ENCODE results near the gene TMEM51. TPM values are rescaled to one million over a fixed set of nuclear protein-coding genes. Genes with fewer than 3 reads are reported as not detected.

TMEM51 gene
- total and polyA plus RNA-seq, 2 donors = 3.4 to 9.7 TPM

DNA sequence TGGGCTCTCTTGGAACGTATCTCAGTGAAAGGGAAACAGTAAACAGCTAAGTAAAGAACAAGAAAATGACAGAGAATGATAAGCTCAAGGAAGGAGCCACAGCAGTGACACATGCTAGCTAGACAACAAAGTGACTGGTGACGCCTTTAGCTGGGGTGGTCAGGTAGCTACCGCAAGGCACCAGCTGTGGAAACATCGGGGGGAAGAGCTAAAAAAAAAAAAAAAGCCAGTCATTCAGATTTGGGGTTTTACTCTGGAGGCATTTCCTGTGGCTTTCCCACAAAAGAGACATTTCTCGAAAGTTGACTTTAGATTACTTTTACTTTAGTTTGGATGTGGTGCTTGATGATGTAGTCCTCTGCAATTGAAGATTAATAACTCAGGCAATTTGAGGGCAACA, 95.5 kb downstream of the TMEM51 start:
- no peaks in the 10 kb centered on the region for H3K36me3 ChIP-seq (ENCODE audit: control insufficient read depth in 2 of 2, insufficient read depth in 2 of 2, low read length in 1 of 2)
- H3K9me3 ChIP-seq (ENCODE audit: control insufficient read depth in 2 of 2, insufficient read depth in 1 of 2, low read length in 1 of 2) = no peaks in the 10 kb centered on the region
- peaks cover 9 to 53% of the 10 kb centered on the region in 2 donors for H3K27me3 ChIP-seq (ENCODE audit: control insufficient read depth in 2 of 2, insufficient read depth in 1 of 2, low read length in 1 of 2)
- no peak overlapping the region for H3K27ac ChIP-seq (ENCODE audit: low read depth in 1 of 2, low read length in 1 of 2)
- no peak overlapping the region for H3K4me3 ChIP-seq (ENCODE audit: low read length in 2 of 2)
- 3% methylated on average over 5 of the region's 5 CpGs for WGBS
- DNase-seq (ENCODE audit: low read depth in 6 of 9, low spot score in 9 of 9) = peak in 6 of 9 donors; percentile 8 to 72 (median 29)
- H3K4me1 ChIP-seq (ENCODE audit: control insufficient read depth in 2 of 2, insufficient read depth in 2 of 2, low read length in 2 of 2) = peaks cover 2 to 9% of the 10 kb centered on the region in 2 donors

DNA sequence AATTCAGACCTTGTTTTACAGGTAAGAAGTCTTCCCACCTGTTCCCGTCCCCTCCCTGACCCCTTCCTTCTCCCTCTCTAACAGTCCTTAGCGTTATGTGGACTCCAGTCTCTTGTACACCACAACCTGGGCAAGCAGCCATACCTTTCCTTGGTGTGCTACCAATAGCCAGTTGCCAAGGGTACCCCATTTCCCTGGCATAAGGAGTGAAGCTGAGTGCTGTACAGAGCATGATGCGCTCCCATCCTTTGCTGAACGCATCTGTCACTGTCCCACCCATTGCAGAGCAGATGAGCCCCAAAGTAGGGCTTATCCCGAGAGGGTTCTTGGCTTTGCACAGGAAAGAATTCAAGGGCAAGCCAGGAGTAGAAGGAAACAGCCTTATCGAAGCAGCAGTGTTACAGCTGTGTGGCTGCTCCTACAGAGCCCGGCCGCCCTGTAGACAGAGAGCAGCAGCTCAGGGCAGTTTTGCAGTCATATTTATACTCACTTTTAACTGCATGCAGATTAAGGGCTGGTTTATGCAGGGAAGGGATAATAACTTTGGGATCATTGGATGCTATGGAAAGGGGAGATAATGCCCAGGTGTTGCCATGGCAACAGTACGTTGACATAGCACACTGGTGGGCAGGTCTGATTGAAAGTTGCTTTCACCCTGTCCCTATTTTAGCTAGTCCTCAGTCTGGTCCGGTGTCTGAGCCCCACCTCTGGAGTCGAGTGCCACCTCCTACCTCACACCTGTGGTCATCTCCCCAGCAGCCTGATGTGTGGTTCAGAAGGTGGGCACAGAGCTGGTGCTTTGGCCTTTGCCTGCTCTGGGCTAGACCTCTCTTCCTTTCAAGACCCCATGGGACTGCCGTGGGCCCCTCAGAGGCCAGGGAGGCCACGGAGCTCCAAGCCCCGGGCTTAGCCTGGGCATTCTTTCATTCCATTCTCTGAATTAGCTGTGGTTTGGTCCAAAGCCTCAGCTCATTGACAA, 98.6 kb downstream of the TMEM51 start:
- Histone ChIP-seq H3K4me1 (ENCODE audit: control insufficient read depth in 2 of 2, insufficient read depth in 2 of 2, low read length in 2 of 2) (peaks cover 0 to 6% of the 10 kb centered on the region in 2 donors), H3K4me3 (ENCODE audit: low read length in 2 of 2) (no peak overlapping the region), H3K27ac (ENCODE audit: low read depth in 1 of 2, low read length in 1 of 2) (no peak overlapping the region), H3K27me3 (ENCODE audit: control insufficient read depth in 2 of 2, insufficient read depth in 1 of 2, low read length in 1 of 2) (peaks cover 4 to 27% of the 10 kb centered on the region in 2 donors), H3K36me3 (ENCODE audit: control insufficient read depth in 2 of 2, insufficient read depth in 2 of 2, low read length in 1 of 2) (no peaks in the 10 kb centered on the region), H3K9me3 (ENCODE audit: control insufficient read depth in 2 of 2, insufficient read depth in 1 of 2, low read length in 1 of 2) (no peaks in the 10 kb centered on the region)
- 93% methylated on average over 14 of the region's 14 CpGs for WGBS
- DNase-seq (ENCODE audit: low read depth in 6 of 9, low spot score in 9 of 9) = no peak

DNA sequence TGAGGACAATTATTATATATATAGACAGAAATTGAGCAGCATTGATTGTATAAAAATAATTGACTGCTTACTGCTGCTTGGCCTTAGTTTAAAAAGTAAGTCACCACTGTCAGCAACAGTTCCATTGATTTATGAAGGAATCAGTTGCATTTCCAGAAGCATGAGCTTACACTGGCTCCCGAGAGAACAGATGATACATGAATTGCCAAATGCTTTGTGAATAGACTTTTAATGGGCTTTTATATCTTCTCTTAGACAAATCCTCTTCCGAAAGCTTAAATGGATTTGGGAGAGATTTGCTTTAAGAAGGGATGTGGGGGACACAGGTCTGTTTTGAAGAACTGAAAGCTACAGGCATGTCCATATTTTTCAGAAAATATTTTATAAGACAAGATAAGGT, 101.0 kb downstream of the TMEM51 start:
- no peaks in the 10 kb centered on the region for H3K4me1 ChIP-seq (ENCODE audit: control insufficient read depth in 2 of 2, insufficient read depth in 2 of 2, low read length in 2 of 2)
- DNase-seq (ENCODE audit: low read depth in 6 of 9, low spot score in 9 of 9) = no peak
- no peak overlapping the region for H3K4me3 ChIP-seq (ENCODE audit: low read length in 2 of 2)
- H3K36me3 ChIP-seq (ENCODE audit: control insufficient read depth in 2 of 2, insufficient read depth in 2 of 2, low read length in 1 of 2) = no peaks in the 10 kb centered on the region
- H3K27me3 ChIP-seq (ENCODE audit: control insufficient read depth in 2 of 2, insufficient read depth in 1 of 2, low read length in 1 of 2) = peaks cover 0 to 12% of the 10 kb centered on the region in 2 donors
- no peaks in the 10 kb centered on the region for H3K9me3 ChIP-seq (ENCODE audit: control insufficient read depth in 2 of 2, insufficient read depth in 1 of 2, low read length in 1 of 2)
- WGBS = 80% methylated on average over 2 of the region's 2 CpGs
- no peak overlapping the region for H3K27ac ChIP-seq (ENCODE audit: low read depth in 1 of 2, low read length in 1 of 2)

DNA sequence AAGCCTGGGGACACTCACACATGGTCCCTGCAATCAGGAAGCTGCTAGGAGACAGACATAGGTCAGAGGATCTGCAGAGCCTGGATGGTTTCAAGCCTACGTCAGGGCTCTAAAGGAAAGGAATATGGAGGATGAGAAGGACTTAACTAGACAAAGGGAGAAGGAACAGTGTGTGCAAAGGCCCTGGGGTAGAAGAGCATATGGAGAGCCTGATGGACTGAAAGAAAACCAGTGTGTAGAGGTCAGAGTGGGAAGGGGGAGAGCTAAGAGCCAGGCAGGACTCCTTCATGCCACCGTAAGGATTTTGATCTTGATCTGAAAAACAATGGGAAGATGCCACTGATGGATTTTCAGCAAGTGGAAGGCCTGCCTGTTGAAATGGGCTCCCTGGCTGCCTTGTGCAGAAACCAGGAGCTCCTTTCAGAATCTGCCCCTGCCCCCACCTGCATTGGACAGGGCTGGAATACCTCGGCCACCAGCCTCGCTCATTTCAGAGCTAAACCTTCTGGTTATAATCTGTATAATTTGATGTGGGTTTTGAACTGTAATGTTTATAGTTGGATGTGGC, 102.1 kb downstream of the TMEM51 start:
- no peaks in the 10 kb centered on the region for H3K36me3 ChIP-seq (ENCODE audit: control insufficient read depth in 2 of 2, insufficient read depth in 2 of 2, low read length in 1 of 2)
- no peaks in the 10 kb centered on the region for H3K9me3 ChIP-seq (ENCODE audit: control insufficient read depth in 2 of 2, insufficient read depth in 1 of 2, low read length in 1 of 2)
- no peak overlapping the region for H3K27ac ChIP-seq (ENCODE audit: low read depth in 1 of 2, low read length in 1 of 2)
- no peak overlapping the region for H3K4me3 ChIP-seq (ENCODE audit: low read length in 2 of 2)
- DNase-seq (ENCODE audit: low read depth in 6 of 9, low spot score in 9 of 9) = no peak
- H3K4me1 ChIP-seq (ENCODE audit: control insufficient read depth in 2 of 2, insufficient read depth in 2 of 2, low read length in 2 of 2) = no peaks in the 10 kb centered on the region
- 84% methylated on average over 4 of the region's 4 CpGs for WGBS
- peaks cover 0 to 17% of the 10 kb centered on the region in 2 donors for H3K27me3 ChIP-seq (ENCODE audit: control insufficient read depth in 2 of 2, insufficient read depth in 1 of 2, low read length in 1 of 2)

DNA sequence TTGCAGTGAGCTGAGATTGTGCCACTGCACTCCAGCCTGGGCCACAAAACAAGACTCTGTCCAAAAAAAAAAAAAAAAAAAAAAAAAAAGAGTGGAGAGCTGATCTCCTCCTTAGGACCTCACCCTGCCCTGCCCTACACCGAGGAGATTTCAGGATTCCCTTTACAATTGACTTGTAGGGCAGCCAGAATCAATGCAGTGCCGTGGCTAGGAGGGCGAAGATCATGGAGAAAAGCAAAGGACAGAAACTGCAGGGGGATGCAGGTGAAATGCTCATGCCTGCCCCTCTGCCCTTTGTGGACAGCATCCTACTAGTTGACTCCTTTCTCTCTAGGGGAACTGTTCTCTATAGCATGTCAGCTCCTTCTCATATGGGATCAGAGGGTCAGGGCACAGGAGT, 103.0 kb downstream of the TMEM51 start:
- no peak for DNase-seq (ENCODE audit: low read depth in 6 of 9, low spot score in 9 of 9)
- Histone ChIP-seq H3K27ac (ENCODE audit: low read depth in 1 of 2, low read length in 1 of 2) (no peak overlapping the region), H3K36me3 (ENCODE audit: control insufficient read depth in 2 of 2, insufficient read depth in 2 of 2, low read length in 1 of 2) (no peaks in the 10 kb centered on the region), H3K4me1 (ENCODE audit: control insufficient read depth in 2 of 2, insufficient read depth in 2 of 2, low read length in 2 of 2) (no peaks in the 10 kb centered on the region), H3K4me3 (ENCODE audit: low read length in 2 of 2) (no peak overlapping the region), H3K27me3 (ENCODE audit: control insufficient read depth in 2 of 2, insufficient read depth in 1 of 2, low read length in 1 of 2) (peaks cover 0 to 24% of the 10 kb centered on the region in 2 donors), H3K9me3 (ENCODE audit: control insufficient read depth in 2 of 2, insufficient read depth in 1 of 2, low read length in 1 of 2) (no peaks in the 10 kb centered on the region)
- WGBS = 95% methylated on average over 3 of the region's 3 CpGs

DNA sequence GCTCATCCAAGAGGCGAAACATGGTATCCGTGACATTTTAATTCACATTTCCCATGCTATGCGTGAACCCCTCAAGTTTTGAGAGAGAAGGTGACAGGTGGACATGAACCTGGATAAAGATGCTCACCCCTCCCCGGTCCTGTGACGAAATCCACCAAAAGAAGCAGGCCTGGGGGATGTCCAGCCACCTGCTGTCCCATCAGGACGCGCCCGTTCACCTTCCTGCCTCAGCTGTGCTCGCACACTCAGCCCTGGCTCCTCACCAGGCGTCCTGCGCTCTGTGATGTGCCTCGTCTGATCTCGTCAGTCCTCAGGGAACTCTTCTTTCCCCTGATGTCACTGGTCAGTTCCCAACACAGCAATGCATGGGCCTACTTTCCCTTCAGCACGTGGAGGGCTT, 103.8 kb downstream of the TMEM51 start:
- Histone ChIP-seq H3K27ac (ENCODE audit: low read depth in 1 of 2, low read length in 1 of 2) (no peak overlapping the region), H3K9me3 (ENCODE audit: control insufficient read depth in 2 of 2, insufficient read depth in 1 of 2, low read length in 1 of 2) (no peaks in the 10 kb centered on the region), H3K27me3 (ENCODE audit: control insufficient read depth in 2 of 2, insufficient read depth in 1 of 2, low read length in 1 of 2) (peaks cover 0 to 27% of the 10 kb centered on the region in 2 donors), H3K4me3 (ENCODE audit: low read length in 2 of 2) (no peak overlapping the region), H3K36me3 (ENCODE audit: control insufficient read depth in 2 of 2, insufficient read depth in 2 of 2, low read length in 1 of 2) (no peaks in the 10 kb centered on the region), H3K4me1 (ENCODE audit: control insufficient read depth in 2 of 2, insufficient read depth in 2 of 2, low read length in 2 of 2) (no peaks in the 10 kb centered on the region)
- DNase-seq (ENCODE audit: low read depth in 6 of 9, low spot score in 9 of 9) = no peak
- 88% methylated on average over 14 of the region's 14 CpGs for WGBS

DNA sequence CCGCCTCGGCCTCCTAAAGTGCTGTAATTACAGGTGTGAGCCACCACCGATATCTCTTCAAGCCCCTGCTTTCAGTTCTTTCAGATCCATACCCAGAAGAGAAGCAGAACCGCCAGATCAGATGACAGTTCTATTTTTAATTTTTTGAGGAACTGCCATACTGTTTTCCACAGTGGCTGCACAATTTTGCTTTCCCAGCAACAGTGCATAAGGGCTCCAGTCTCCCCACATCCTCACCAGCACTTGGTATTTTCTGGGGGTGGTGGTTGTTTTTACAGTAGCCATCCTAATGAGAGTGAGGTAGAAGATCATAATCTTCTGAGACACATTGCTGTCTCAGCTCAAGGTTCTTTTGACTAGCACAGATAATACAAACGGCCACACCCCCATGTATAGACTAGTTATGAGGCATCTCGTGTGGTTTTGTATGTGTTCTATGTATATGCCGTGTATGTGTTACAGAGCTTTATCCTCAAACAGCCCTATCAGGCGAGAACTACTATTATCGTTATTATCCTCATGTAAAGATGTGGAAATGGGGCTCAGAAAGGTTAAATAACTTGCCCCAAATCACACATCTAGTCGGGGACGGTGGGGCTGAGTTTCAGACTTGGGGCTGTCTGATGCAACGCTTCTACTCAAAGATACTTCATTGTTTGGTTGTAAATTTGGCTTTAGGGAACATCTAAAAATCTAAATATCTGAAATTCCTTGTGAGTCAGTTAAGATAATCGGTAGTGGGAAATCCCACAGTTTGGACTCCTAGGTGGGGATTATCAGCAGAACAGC, 105.5 kb downstream of the TMEM51 start:
- Histone ChIP-seq H3K4me3 (ENCODE audit: low read length in 2 of 2) (no peak overlapping the region), H3K9me3 (ENCODE audit: control insufficient read depth in 2 of 2, insufficient read depth in 1 of 2, low read length in 1 of 2) (no peaks in the 10 kb centered on the region), H3K36me3 (ENCODE audit: control insufficient read depth in 2 of 2, insufficient read depth in 2 of 2, low read length in 1 of 2) (no peaks in the 10 kb centered on the region), H3K27ac (ENCODE audit: low read depth in 1 of 2, low read length in 1 of 2) (no peak overlapping the region), H3K4me1 (ENCODE audit: control insufficient read depth in 2 of 2, insufficient read depth in 2 of 2, low read length in 2 of 2) (no peaks in the 10 kb centered on the region), H3K27me3 (ENCODE audit: control insufficient read depth in 2 of 2, insufficient read depth in 1 of 2, low read length in 1 of 2) (peaks cover 0 to 25% of the 10 kb centered on the region in 2 donors)
- DNase-seq (ENCODE audit: low read depth in 6 of 9, low spot score in 9 of 9) = no peak
- 88% methylated on average over 13 of the region's 13 CpGs for WGBS

DNA sequence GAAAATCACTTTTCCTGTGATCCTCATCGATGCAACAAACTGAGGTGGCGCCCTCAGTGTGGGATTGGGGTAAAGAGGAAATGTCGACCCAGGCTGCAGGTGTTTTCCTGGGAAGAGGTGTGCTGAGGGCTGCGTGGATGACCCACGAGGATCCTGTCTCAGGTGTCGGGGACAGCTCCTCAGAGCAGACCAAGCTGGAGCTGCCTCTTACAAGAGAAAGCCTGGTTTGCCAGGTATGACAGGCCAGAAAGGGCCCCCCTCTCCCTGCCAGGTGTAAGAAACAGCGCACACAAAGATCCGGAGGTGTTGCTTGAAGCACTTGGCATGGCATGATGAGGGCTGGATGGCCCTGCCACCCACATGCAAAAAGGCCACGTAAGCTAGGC, 106.1 kb downstream of the TMEM51 start:
- H3K36me3 ChIP-seq (ENCODE audit: control insufficient read depth in 2 of 2, insufficient read depth in 2 of 2, low read length in 1 of 2) = no peaks in the 10 kb centered on the region
- no peaks in the 10 kb centered on the region for H3K9me3 ChIP-seq (ENCODE audit: control insufficient read depth in 2 of 2, insufficient read depth in 1 of 2, low read length in 1 of 2)
- 95% methylated on average over 9 of the region's 9 CpGs for WGBS
- H3K27ac ChIP-seq (ENCODE audit: low read depth in 1 of 2, low read length in 1 of 2) = no peak overlapping the region
- DNase-seq (ENCODE audit: low read depth in 6 of 9, low spot score in 9 of 9) = no peak
- peaks cover 0 to 25% of the 10 kb centered on the region in 2 donors for H3K27me3 ChIP-seq (ENCODE audit: control insufficient read depth in 2 of 2, insufficient read depth in 1 of 2, low read length in 1 of 2)
- no peak overlapping the region for H3K4me3 ChIP-seq (ENCODE audit: low read length in 2 of 2)
- H3K4me1 ChIP-seq (ENCODE audit: control insufficient read depth in 2 of 2, insufficient read depth in 2 of 2, low read length in 2 of 2) = no peaks in the 10 kb centered on the region

Data from thymus (tissue), 11 donors.